Smooth muscle cell (in vitro differentiated cells): ENCODE results near the gene MAS1. TPM values are rescaled to one million over a fixed set of nuclear protein-coding genes. Genes with fewer than 3 reads are reported as not detected.

Source experiments
- DNase-seq: peaks from one replicate; lab custom pipeline; 2025; ENCODE audit not compliant: unreplicated experiment; lab: John Stamatoyannopoulos, UW
- H2AFZ ChIP-seq: fragments of 200-600 bp; sonication (generic); 2 replicates; pipeline ENCODE4 v1.6.0; 2016; ENCODE audit warnings: antibody characterized with exemption, low read depth, mild to moderate bottlenecking
- H3F3A ChIP-seq: fragments of 200-600 bp; sonication (generic); 2 replicates; pipeline ENCODE4 v1.6.0; 2017; ENCODE audit warnings: antibody characterized with exemption, low read depth
- H3K27ac ChIP-seq: fragments of 200-600 bp; sonication (generic); 2 replicates; pipeline ENCODE4 v1.5.1; 2016; ENCODE audit warnings: low read depth, mild to moderate bottlenecking
- H3K27me3 ChIP-seq: fragments of 200-600 bp; sonication (generic); 2 replicates; pipeline ENCODE4 v1.6.1; 2016; ENCODE audit warnings: low read depth, mild to moderate bottlenecking
- H3K36me3 ChIP-seq: fragments of 200-600 bp; sonication (generic); 2 replicates; pipeline ENCODE4 v1.5.1; 2016; ENCODE audit warnings: low read depth
- H3K4me1 ChIP-seq: fragments of 200-600 bp; sonication (generic); 2 replicates; pipeline ENCODE4 v1.5.1; 2016; ENCODE audit warnings: low read depth
- H3K4me2 ChIP-seq: fragments of 200-600 bp; sonication (generic); 2 replicates; pipeline ENCODE4 v1.6.0; 2016; ENCODE audit warnings: mild to moderate bottlenecking
- H3K4me3 ChIP-seq: fragments of 200-600 bp; sonication (generic); 2 replicates; pipeline ENCODE4 v1.5.1; 2016; ENCODE audit warnings: mild to moderate bottlenecking
- H3K79me2 ChIP-seq: fragments of 200-600 bp; sonication (generic); 2 replicates; pipeline ENCODE4 v1.6.0; 2016; ENCODE audit warnings: low read depth, mild to moderate bottlenecking
- H3K9ac ChIP-seq: fragments of 200-600 bp; sonication (generic); 2 replicates; pipeline ENCODE4 v1.6.0; 2016; ENCODE audit warnings: low read depth
- H3K9me3 ChIP-seq: fragments of 200-600 bp; sonication (generic); replicated peaks from 2 replicates; pipeline ENCODE4 v1.5.1; 2016; ENCODE audit warnings: low read depth
- H4K20me1 ChIP-seq: fragments of 200-600 bp; sonication (generic); 2 replicates; pipeline ENCODE4 v1.6.0; 2016; ENCODE audit warnings: low read depth
- CTCF ChIP-seq: fragments of 200-600 bp; sonication (generic); IDR thresholded peaks from 2 replicates; pipeline ENCODE4 v1.5.1; 2017; ENCODE audit warnings: borderline replicate concordance, mild to moderate bottlenecking, antibody characterized with exemption; ENCODE audit not compliant: insufficient read depth, poor library complexity, severe bottlenecking
- WGBS: methylation state at CpG from one replicate; pipeline ENCODE4 v1.1.7; 2016; ENCODE audit warnings: low lambda C conversion rate; 5-methylcytosine and 5-hydroxymethylcytosine counted together
- polyA plus RNA-seq: library from polyadenylated mRNA; unstranded; fragments of >200 nt; fragmentation: Nextera tagmentation; extraction: Ambion mirVana; gene quantifications from 2 replicates; pipeline ENCODE4 v1.2.1, GENCODE V29; 2016
- total RNA-seq: library from RNA; depleted of rRNA; stranded (reverse); fragments of >200 nt; gene quantifications from 2 replicates; pipeline ENCODE4 v1.2.3, GENCODE V29; 2014

MAS1 gene
- total and polyA plus RNA-seq, 2 experiments from 2014 or later: not detected

DNA sequence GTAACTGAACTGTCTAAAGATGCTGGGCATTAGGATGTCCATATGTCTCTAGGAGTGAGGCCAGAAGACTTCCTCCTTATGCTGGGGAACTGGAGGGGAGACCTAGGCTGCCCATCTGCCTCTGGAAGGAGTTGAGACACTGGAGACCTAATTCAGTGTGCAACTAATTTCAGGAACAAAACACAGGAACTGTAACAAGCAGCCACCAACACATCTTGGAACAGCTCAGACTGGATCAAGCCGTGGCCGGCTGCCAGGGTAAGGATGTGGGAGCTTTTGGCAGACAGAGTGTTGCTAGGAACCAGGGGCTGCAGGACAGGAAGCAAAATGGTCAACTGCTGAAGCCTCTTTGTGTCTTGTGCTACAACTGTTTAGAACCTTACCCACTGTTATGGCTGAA lies 16.4 kb upstream of the MAS1 start:
- DNase-seq: no peak
- no peaks in the 10 kb centered on the region for H3F3A ChIP-seq
- no peaks in the 10 kb centered on the region for H3K9me3 ChIP-seq
- no peaks in the 10 kb centered on the region for H3K27me3 ChIP-seq
- no peak overlapping the region for H2AFZ ChIP-seq
- H4K20me1 ChIP-seq: no peaks in the 10 kb centered on the region
- no peak overlapping the region for H3K4me2 ChIP-seq
- no peak overlapping the region for H3K4me3 ChIP-seq
- no peaks in the 10 kb centered on the region for H3K79me2 ChIP-seq
- no peak overlapping the region for H3K9ac ChIP-seq
- 82% methylated on average over 2 of the region's 2 CpGs for WGBS
- no peak for TF ChIP-seq CTCF
- no peaks in the 10 kb centered on the region for H3K36me3 ChIP-seq
- H3K4me1 ChIP-seq: no peaks in the 10 kb centered on the region
- H3K27ac ChIP-seq: no peak overlapping the region

DNA sequence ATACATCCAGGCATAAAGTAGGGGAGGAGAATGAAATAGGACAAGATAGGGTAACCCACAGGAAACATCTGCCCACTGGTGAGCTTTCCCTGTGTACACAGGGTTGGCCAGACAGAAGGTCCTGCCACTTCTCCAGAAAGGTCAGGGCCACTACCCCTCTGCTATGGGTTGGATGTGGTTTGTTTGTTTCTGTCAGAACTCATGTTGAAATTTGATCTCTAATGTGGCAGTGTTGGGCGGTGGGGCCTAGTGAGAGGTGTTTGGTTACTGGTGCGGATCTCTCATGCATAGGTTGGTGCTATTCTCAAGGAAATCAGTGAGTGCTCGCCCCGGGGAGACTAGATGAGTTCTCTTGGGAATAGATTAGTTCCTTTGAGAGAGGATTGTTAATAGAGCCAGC lies 15.6 kb upstream of the MAS1 start:
- Histone ChIP-seq H3K4me1 (no peaks in the 10 kb centered on the region), H3K9me3 (no peaks in the 10 kb centered on the region), H3K27me3 (no peaks in the 10 kb centered on the region), H3K9ac (no peak overlapping the region), H3K27ac (no peak overlapping the region), H3K36me3 (no peaks in the 10 kb centered on the region), H3K4me3 (no peak overlapping the region), H3K79me2 (no peaks in the 10 kb centered on the region), H4K20me1 (no peaks in the 10 kb centered on the region), H3K4me2 (no peak overlapping the region), H3F3A (no peaks in the 10 kb centered on the region), H2AFZ (no peak overlapping the region)
- no peak for DNase-seq
- no peak for TF ChIP-seq CTCF
- 64% methylated on average over 4 of the region's 4 CpGs for WGBS

DNA sequence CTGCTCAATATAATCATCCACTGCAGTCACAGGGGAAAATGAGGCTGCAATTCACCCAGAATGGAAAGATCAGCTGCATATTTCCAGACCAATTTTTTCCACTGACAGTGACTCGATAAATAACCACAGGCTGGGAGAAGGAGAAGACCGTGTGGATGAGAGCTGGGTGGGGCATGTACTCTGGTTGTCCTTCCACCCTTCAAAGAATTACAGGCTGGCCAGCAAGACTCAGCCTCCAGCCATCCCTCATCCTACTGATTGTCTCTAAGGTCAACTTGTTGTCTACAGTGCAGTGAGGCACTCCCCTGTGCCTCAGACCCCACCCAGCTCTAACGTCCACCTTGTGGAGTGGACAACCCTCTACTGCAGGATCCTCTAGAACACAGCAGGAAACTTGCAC lies 14.5 kb upstream of the MAS1 start:
- H3K4me1 ChIP-seq: no peaks in the 10 kb centered on the region
- H3K27ac ChIP-seq: no peak overlapping the region
- H3K36me3 ChIP-seq: no peaks in the 10 kb centered on the region
- no peaks in the 10 kb centered on the region for H3F3A ChIP-seq
- no peaks in the 10 kb centered on the region for H3K79me2 ChIP-seq
- no peaks in the 10 kb centered on the region for H4K20me1 ChIP-seq
- H3K4me2 ChIP-seq: no peak overlapping the region
- WGBS: 90% methylated on average over 3 of the region's 3 CpGs
- DNase-seq: no peak
- no peak overlapping the region for H3K4me3 ChIP-seq
- H3K27me3 ChIP-seq: no peaks in the 10 kb centered on the region
- TF ChIP-seq CTCF: no peak
- no peak overlapping the region for H2AFZ ChIP-seq
- no peak overlapping the region for H3K9ac ChIP-seq
- H3K9me3 ChIP-seq: no peaks in the 10 kb centered on the region

DNA sequence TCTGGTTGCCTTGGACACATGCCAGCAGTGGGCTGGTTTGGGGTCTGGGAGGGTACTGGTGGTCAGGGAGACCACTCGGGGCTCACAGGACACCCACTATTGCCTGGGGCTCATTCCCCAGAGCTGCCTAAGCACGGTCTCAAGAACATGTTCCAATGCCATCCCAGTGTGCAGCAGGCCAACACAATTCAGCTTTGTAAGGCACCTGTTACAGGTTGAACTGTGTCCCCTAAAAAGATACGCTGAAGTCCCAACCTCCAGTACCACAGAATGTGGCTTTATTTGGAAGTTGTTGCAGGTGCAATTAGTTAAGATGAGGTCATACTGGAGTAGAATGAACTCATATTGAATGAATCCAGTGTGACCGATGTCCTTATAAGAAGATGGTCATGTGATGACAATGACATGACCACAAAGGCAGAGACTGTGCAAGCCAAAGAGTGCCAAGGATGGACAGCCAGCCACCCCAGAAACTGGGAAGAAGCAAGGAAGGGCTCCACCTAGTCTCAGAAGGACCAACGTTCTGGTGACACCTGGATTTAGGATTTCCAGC lies 13.5 kb upstream of the MAS1 start:
- Histone ChIP-seq H2AFZ (no peak overlapping the region), H3K9ac (no peak overlapping the region), H4K20me1 (no peaks in the 10 kb centered on the region), H3K4me1 (no peaks in the 10 kb centered on the region), H3K4me2 (no peak overlapping the region), H3K36me3 (no peaks in the 10 kb centered on the region), H3K4me3 (no peak overlapping the region), H3K9me3 (no peaks in the 10 kb centered on the region), H3K27me3 (no peaks in the 10 kb centered on the region), H3F3A (no peaks in the 10 kb centered on the region), H3K79me2 (no peaks in the 10 kb centered on the region), H3K27ac (no peak overlapping the region)
- no peak for DNase-seq
- 88% methylated on average over 5 of the region's 5 CpGs for WGBS
- TF ChIP-seq CTCF: no peak
